Glomerular visceral epithelial cell (primary cell): ENCODE measurements around the gene TFPI2.
"Not testable (repeated sequence)": the region's sequence is repeated elsewhere in the genome, so short reads cannot be mapped to it uniquely, and the experiment has no call there.

Experiments
- DNase-seq: peaks from one replicate; pipeline ENCODE4 v3.0.0-alpha.2; 2016; ENCODE audit errors: extremely low spot score

Gene TFPI2, protein sequence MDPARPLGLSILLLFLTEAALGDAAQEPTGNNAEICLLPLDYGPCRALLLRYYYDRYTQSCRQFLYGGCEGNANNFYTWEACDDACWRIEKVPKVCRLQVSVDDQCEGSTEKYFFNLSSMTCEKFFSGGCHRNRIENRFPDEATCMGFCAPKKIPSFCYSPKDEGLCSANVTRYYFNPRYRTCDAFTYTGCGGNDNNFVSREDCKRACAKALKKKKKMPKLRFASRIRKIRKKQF

DNA sequence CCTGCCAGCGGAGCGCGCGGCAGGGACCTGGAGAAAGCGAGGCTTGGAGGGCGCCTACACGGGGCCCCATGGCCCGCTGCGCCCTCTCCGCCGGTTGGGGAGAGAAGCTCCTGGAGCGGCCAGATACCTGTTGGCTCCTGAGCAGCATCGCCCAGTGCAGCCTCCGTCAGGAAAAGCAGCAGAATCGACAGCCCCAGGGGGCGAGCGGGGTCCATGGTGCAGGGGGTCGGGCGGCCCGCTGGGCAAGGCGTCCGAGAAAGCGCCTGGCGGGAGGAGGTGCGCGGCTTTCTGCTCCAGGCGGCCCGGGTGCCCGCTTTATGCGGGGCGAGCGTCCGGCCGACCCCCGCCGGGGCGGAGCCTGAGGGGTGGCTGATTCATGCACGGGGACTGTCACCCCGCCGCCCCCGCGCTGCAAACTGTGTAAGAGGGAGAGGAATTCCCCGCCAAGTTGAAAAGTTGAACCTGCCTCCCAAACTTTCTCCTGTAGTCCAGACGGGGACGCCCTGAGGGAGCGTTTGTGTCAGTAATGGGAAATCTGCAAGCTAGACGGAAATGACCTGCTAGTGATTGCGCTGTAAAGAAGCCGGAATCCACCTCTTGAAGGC lies at the start of gene TFPI2:
Gene TFPI2, minus strand, starts transcription at position 290 of the 605 bp plus-strand sequence. Its CDS starts 75 bp downstream, at position 215.
- DNase-seq = peak; percentile 85

DNA sequence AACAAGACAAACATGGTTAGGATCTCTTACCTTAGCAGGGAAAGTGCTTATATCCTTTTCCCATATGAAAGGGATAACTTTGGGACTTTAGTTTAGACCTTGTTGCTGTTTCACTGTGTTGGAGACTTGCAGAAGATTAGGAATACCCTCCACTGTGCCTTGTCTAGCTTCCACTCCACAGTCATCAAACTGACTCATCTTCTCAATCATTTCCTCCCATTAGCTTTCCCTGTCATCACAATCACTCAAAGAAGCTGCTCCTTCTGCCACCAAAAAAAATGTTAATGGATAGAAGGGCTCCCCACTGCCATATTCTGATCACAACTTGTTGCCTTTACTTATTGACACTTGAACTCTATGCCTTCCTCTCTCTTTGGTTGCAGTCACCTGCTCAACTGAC lies 47.7 kb upstream of the TFPI2 start:
- no peak for DNase-seq

DNA sequence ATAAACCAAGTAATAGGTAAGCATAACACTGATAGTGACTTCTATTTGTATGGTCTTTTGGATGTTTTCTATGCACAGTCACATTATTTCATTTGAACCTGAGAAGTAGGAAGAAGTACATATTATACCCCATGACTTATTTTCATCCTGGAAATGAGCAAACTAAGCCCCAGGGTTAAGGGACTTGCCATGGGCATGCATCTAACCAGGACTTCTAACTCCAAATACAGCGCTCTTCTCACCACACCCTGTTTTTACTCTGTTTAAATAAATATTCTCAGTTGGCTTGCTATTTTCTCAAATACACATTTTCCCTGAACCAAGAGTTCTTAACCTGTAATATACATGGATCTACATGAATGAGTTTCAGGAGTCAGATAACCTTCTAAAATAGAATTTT lies 47.3 kb upstream of the TFPI2 start:
- DNase-seq = no peak

DNA sequence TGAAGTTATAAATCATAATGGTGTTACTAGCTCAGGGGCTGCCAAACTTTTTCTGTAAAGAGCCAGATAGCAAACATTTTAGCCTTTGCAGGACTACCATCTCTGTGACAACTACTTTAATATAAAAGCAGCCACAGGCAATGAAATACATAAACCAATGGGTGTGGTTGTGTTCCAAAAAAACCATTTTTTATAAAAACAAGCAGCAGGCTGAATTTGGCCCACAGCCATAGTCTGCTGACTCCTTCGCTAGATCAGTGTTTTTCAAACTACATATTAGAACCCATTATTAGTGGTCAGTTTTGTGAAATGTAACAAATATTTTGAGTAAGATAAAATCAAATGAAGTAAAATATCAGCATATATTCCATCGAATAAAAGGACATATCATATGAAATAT lies 44.5 kb upstream of the TFPI2 start:
- DNase-seq = no peak

DNA sequence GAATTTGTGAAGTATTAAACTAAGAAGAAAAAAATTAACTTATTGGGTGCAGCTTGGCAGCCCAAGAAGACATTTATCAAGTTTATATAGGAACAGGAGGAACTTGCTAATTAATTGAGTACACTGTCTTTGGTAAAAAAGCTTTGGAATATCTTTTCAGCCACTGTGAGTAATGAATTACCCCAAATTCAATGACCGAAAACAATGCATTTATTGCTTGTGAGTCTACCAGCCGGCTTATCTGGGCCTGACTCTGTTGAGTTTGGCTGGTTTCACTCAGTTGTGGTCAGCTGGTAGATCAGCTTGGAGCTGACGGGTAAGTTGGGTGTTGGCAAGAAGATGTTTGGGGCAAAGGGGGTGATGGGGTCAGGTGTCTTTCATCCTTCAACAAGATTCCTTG lies 42.6 kb upstream of the TFPI2 start:
- DNase-seq = peak; percentile 20

DNA sequence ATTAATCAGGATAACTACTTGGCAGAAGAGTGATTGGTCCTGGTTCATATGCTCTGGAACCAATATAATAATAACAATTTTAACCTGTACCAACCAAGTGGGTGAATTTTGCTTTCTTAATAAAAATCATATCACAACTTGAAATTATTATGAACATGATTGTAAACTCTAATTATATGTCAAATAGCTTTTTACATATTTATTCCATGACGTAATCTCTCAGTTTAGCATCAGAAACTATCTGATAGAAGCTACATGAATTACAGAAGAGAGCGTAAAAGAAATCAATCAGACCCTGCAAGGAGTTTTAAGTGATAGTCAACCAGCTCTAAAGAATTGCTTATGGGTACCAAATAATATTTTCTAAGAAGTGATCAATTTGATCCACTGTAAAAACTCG lies 41.1 kb upstream of the TFPI2 start:
- DNase-seq = no peak

DNA sequence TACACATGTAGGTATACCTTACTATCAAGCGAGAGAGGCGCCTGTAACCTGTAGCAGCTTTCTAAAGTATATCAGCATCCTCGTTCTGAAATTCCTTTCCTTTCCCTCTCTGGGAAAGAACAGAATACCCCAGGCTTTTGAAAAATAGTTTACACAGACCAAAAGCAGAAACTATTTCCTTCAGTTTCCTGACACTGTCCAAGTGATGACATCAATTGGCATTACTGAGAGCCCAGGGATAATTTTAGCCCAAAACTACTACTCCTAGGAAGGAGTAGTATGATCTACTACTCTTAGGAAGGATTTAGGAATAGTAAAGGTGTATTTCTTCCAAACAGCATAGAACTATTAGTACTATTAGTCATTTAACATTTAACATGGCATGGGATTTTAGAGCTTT lies 37.0 kb upstream of the TFPI2 start:
- no peak for DNase-seq

DNA sequence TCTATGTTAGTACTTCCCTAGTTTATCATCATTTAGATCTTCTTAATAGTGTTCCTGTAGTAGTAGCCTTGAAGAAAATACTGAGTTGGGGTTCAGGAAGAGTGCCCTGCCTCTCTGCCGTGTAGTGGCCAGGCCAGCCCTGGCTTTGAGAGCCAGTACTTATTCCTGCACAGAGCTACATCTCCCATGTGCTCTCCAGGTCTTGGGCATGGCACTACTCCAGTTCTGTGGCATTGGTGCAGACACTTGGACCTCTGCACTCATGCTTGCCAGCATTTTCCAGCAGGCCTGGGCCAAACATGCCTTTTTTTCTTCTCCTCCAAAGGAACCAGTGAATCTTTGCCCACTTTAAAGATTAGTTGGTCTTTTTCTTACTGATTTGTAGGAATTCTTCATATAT lies 36.2 kb upstream of the TFPI2 start:
- no peak for DNase-seq

DNA sequence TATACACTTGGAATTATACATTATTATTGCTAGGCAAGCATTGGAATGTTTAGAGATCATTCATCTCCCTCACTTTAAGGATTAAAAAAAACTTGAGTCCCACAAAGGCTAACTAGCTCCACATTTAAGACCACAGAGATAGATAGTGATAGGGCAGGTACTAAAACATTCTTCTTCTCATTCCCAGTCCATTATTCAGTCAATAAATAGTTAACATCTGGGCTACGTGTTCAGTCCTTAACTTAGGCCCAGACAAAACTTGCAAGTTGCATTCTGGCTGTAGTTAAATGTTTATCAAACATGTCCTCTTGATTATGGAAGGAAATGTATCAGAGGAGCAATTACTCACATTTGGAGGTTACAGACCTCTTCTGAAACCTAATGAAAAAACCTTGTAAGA lies 33.4 kb upstream of the TFPI2 start:
- DNase-seq = no peak

DNA sequence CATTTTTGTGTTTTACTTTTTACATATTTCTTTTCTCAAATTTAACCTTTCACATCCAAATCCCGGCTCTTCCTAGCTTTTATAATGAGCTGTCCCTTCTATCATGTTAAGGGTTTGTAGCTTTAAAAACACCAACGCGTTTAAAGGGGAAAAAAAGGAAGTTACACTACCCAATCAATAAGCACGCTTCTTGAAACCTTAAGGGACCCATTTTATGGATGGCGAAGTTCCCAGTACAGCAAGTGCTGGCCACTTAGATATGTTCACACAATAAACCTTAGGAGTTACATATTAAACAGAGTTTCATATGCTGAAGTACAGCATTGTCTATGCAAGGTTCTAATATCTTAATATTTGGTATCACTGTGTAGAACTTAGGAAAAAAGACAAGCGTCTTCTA lies 32.7 kb upstream of the TFPI2 start:
- DNase-seq = no peak

DNA sequence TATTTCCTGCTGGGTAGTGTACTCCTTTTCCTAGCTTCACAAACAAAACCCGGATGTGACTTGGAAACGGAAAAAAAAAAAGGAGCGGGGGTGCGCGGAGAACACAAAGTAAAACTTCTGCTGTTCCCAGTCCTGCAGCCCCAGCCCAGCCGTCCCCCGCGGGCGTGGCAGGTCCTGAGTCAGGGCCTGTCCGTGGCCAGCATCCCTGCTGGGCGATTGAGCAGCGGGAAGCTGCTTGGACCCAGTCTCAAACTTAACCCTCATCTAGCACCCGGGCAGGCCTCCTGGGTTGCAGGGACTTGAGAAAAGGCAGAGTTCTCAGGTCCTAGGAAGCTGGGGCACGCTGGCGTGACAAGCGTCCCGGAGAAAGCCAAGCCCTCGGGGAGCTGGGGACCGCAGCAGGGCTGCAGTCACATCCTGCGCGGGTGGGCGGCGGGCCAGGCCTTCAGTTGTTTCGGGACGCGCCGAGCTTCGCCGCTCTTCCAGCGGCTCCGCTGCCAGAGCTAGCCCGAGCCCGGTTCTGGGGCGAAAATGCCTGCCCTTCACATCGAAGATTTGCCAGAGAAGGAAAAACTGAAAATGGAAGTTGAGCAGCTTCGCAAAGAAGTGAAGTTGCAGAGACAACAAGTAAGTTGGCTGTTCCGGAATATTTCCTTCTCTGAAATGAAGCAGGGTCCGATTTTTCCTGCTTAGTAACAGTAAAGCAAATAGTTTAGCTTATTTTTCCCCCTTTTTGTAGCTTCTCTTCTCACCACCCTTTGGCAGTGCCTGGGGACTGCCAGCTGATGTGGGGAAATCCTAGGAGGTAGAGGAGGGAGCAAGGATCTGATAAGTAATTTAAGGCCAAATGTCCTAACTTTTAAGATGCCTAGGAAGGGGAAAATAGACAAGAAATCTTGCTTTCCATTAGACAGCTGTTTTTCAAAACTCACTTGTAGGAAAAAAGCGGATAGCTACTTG lies 31.3 kb upstream of the TFPI2 start, which contains the start of gene GNG11:
Gene GNG11, plus strand, starts transcription at position 129 of the 960 bp plus-strand sequence. Its CDS starts 403 bp downstream, at position 532.
- peak; percentile 76 for DNase-seq

DNA sequence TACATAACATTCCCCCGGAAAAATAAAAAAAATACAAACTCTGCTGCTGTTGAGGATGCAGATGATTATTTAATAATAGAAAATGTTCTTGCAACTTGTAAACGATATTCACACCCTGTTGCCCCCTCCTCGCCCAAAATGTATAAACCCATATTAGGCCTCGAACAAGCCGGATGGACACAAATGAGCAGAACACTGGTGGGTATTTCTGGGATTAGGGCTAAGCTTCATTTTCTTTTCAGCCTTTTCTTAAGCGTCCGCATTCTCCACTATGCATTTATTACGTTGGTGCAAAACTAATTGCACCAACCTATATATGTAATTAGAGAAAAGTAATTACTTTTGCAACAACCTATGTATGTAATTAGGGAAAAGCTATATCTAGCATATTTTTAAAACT lies 30.6 kb upstream of the TFPI2 start:
- no peak for DNase-seq

DNA sequence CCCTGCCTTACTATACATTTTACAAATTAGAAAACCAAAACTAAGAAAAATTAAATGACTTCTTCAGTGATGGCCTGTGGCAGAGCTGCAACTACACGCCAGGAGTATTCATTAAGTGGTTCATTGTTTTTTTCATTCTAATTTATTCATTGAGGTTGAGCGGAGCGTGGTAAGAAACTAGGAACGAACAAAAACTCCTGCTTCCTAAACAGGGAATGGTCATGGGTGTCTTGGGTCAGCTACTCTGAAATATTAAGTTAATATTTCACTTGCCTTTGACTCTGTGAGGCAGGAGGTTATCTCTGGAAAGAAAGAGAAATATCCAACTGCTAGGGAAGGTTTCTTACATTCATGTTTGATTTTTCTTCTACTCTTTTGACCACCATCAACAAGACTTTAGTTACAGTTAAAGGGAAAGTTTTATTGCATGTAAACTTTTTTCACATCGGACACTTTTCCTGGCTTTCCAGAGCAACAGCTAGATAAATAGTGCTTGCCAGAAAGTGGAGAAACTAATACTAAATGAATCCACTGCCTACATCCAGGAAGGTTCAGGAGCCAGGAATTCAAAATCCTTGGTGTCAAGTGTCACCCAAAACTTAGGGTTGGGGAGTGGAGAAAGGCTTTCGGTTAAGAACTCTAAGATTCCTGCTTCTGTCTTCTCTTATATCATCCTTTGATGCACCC lies 30.1 kb upstream of the TFPI2 start:
- DNase-seq = peak; percentile 45

DNA sequence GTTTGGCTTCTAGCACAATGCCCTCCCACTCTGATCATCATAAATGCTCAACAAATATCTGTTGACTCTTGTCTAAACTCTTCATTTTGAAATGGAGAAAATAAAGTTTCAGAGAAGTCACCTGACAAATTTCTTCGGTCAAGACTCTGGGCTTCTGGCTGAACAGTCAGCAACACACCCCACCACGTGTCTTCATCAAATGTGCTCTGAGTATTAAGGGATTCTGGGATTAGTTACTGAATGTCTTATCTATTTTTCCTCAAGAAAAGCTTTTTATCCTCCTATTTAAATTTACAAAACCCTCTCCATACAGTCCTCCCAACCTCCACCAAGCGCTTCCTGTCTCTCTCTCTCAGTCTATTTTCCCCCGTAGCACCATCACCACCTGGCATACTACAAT lies 25.8 kb upstream of the TFPI2 start:
- not testable (repeated sequence) for DNase-seq

DNA sequence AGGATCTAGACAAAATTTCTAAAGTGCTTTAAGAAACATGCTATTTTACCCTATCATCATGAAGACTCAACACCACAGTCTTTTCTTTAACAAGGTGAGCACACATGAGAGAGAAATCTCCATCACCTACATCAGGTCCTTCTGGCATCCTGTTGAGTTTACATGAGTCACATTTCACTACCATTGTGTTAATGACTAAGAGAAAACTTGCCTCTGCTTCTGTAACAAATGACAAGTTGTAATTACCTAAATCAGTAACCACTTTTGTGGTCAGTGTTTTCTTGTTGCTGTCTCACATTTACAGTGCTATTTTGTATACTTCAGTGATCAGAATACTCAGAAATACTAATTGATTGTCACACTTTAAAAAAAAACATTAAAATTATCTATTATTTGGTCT lies 25.3 kb upstream of the TFPI2 start:
- DNase-seq = not testable (repeated sequence)

DNA sequence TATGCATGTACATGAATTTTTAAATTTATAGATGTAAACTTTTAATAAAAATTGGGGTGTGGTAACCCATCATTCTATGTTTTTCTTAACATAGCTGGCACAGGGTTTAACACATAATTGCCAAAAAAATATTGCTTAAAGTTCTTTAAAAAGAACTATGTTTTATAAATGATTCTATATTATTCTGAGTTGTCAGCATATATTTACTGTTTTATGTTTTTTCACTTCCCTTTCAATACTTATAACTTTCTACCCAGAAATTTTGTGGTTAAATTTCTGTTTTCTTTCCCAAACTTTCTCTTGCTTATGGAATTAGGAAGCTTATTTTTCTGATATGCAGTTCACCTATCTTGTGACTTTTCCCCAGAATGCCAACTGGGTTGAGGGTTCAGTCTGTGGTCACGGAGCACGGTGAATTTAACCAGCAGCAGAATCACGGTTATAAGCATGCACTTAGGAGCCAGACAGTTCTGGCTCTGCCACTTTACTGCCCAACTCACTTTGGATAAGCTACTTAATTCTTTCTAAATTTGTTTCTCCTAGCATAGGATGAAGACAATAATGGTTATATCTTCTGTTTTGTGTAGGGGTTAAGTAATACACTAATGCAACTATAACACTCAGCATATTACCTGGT lies 24.8 kb upstream of the TFPI2 start:
- not testable (repeated sequence) for DNase-seq

DNA sequence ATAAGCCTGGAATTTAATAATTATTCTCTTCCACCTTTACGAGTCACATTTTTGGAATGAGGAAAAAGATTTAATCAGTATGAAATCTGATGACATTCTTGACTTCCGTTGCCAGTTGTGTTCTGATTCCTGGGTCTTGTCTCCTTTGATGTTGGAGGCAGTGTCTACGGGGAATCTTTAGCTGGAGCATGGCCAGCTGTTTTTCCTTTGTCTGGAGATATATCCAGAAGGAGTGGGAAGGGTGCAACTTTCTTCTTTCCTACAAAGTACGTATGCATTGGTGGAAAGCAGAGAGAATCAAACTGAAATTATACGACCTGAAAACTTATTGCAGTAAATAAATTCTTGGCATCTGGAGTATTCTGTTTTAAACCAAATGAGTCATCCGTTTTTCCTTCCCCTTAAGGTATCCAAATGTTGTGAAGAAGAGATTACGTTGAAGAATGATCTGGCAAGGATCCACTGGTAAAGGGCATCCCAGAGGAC lies 24.1 kb upstream of the TFPI2 start:
- peak; percentile 30 for DNase-seq

DNA sequence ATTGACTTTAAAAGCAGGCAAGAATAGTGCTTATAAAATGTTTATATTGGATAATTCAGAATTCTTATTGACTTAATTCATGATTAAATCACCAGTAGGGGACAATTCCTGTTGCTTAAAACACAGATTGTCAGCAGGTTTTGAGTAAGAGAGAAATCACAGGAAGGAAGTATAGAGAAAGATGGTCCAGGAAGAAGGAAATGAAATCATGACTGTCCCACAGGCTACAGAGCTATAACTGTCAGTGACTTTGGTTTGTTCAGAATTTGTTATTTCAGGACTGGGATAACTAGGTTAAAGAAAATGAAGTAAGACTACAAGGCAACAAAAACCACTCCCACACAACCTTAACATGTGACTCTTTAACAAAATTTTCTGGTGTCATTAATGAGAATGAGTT lies 22.6 kb upstream of the TFPI2 start:
- no peak for DNase-seq

DNA sequence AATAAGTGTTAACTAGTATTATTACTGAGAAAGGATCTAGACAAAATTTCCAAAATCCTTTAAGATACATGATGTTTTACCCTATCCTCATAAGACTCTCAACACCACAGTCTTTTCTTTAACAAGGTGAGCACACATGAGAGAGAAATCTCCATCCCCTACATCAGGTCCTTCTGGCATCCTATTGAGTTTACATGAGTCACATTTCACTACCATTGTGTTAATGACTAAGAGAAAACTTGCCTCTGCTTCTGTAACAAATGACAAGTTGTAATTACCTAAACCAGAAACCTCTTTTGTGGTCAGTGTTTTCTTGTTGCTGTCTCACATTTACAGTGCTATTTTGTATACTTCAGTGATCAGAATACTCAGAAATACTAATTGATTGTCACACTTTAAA lies 21.1 kb upstream of the TFPI2 start:
- DNase-seq = not testable (repeated sequence)

DNA sequence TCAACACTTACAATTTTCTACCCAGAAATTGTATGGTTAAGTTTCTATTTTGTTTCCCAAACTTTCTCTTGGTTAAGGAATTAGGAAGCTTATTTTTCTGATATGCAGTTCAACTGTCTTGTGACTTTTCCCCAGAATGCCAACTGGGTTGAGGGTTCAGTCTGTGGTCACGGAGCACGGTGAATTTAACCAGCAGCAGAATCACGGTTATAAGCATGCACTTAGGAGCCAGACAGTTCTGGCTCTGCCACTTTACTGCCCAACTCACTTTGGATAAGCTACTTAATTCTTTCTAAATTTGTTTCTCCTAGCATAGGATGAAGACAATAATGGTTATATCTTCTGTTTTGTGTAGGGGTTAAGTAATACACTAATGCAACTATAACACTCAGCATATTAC lies 20.7 kb upstream of the TFPI2 start:
- DNase-seq = not testable (repeated sequence)
